Uterus (tissue), 4 donors: ENCODE results near the gene CNR2. TPM values are rescaled to one million over a fixed set of nuclear protein-coding genes. Genes with fewer than 3 reads are reported as not detected.
A peak's percentile ranks its signal among the peaks of the same experiment; 100 is the strongest.

Experiments used
- DNase-seq, 2 donors: peaks; one replicate each; pipeline ENCODE4 v3.0.0-alpha.2; 2019 to 2020
- H3K27ac ChIP-seq, 2 donors: fragments of 200-600 bp; sonication (generic); 1 replicate in 1 of 2; 2 replicates in 1 of 2; pipeline ENCODE4 v1.5.1; 2016 to 2018
- H3K27me3 ChIP-seq, 2 donors: fragments of 200-600 bp; sonication (generic); one replicate each; pipeline ENCODE4 v1.5.1; 2018 to 2019; ENCODE audit warnings: control low read depth in 1 of 2
- H3K36me3 ChIP-seq, 2 donors: fragments of 200-600 bp; sonication (generic); one replicate each; pipeline ENCODE4 v1.5.1; 2019; ENCODE audit warnings: control low read depth in 1 of 2
- H3K4me1 ChIP-seq, 2 donors: fragments of 200-600 bp; sonication (generic); one replicate each; pipeline ENCODE4 v1.5.1; 2018 to 2019; ENCODE audit warnings: control low read depth in 1 of 2
- H3K4me3 ChIP-seq, 2 donors: fragments of 200-600 bp; sonication (generic); 1 replicate in 1 of 2; 2 replicates in 1 of 2; pipeline ENCODE4 v1.5.1; 2018 to 2019; ENCODE audit warnings: mild to moderate bottlenecking in 1 of 2
- H3K9me3 ChIP-seq, 2 donors: fragments of 200-600 bp; sonication (generic); one replicate each; pipeline ENCODE4 v1.5.1; 2019; ENCODE audit warnings: control low read depth in 1 of 2
- POLR2A ChIP-seq, 2 donors: fragments of 450-650 bp; IDR thresholded peaks; one replicate each; pipeline ENCODE4 v1.6.1; 2016; ENCODE audit warnings: antibody characterized with exemption in 2 of 2, mild to moderate bottlenecking in 1 of 2, moderate library complexity in 1 of 2
- intact Hi-C: fragments of 100-400 bp; cut with DNase I; formaldehyde crosslinking; loops from one replicate; pipeline ENCODE4 v1.15.1; 2023; ENCODE audit warnings: low total_unique reads
- total RNA-seq, 4 donors: library from RNA; depleted of rRNA in 3 of 4; stranded (reverse); fragments of >200 nt in 3 of 4; gene quantifications; one replicate each; pipeline versions ENCODE4 v1.1.0 to v1.2.4, GENCODE V29; 2014 to 2023
- TF ChIP-seq, protein P1 (sequence below), 4 experiments: fragments of 200-600 bp in 2 of 4; fragments of 450-650 bp in 2 of 4; sonication (generic) in 2 of 4; IDR thresholded peaks; one replicate each; pipeline ENCODE4 v1.5.1; 2016 to 2019; ENCODE audit warnings: antibody characterized with exemption in 4 of 4, mild to moderate bottlenecking in 2 of 4, moderate library complexity in 1 of 4
- donor health status: DM: yes; HTN: yes; CAD: no.

Gene CNR2
- total RNA-seq, 4 donors from 2014 or later = 0.14 TPM; not detected in 3

GRCh38 chr1:23957096-23957495 lies 43.9 kb upstream of the CNR2 start:
- TF ChIP-seq, protein P1, sequence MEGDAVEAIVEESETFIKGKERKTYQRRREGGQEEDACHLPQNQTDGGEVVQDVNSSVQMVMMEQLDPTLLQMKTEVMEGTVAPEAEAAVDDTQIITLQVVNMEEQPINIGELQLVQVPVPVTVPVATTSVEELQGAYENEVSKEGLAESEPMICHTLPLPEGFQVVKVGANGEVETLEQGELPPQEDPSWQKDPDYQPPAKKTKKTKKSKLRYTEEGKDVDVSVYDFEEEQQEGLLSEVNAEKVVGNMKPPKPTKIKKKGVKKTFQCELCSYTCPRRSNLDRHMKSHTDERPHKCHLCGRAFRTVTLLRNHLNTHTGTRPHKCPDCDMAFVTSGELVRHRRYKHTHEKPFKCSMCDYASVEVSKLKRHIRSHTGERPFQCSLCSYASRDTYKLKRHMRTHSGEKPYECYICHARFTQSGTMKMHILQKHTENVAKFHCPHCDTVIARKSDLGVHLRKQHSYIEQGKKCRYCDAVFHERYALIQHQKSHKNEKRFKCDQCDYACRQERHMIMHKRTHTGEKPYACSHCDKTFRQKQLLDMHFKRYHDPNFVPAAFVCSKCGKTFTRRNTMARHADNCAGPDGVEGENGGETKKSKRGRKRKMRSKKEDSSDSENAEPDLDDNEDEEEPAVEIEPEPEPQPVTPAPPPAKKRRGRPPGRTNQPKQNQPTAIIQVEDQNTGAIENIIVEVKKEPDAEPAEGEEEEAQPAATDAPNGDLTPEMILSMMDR (IDR thresholded peaks at IDR 0.05) = no peak
- no peak for TF ChIP-seq POLR2A (IDR thresholded peaks at IDR 0.05)
- Histone ChIP-seq H3K4me3 (no peak overlapping the region), H3K27me3 (no peaks in the 10 kb centered on the region), H3K4me1 (peaks cover 0 to 8% of the 10 kb centered on the region in 2 donors), H3K36me3 (no peaks in the 10 kb centered on the region), H3K9me3 (no peaks in the 10 kb centered on the region), H3K27ac (peak overlapping the region; percentile 98 to 99)
- intact Hi-C loops = loop anchor here (10.0 kb wide), 1 partner anchor 68 kb away; no protein-coding TSS in a partner anchor
- no peak for DNase-seq

DNA sequence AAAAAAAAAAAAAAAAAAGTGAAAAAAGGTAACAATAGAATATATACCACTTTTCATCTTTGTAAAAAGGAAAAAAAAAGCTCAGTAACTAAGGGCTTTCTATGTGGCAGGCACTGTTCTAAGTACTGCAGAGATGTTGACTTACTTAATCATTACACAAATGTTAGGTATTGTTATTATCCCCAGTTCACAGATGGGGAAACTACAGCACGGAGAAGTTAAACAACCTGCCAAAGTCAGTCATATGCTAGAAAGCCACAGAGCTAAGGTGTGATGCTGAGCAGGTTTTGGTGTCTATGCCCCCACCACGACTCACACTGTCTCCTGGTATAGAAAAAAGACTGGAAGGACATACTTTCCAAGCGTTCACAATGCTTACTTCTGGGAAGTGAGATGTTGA lies 39.9 kb upstream of the CNR2 start:
- Histone ChIP-seq H3K27me3 (no peaks in the 10 kb centered on the region), H3K27ac (no peak overlapping the region)
- intact Hi-C loops = loop anchor here (10.0 kb wide), 1 partner anchor 72 kb away; no protein-coding TSS in a partner anchor

DNA sequence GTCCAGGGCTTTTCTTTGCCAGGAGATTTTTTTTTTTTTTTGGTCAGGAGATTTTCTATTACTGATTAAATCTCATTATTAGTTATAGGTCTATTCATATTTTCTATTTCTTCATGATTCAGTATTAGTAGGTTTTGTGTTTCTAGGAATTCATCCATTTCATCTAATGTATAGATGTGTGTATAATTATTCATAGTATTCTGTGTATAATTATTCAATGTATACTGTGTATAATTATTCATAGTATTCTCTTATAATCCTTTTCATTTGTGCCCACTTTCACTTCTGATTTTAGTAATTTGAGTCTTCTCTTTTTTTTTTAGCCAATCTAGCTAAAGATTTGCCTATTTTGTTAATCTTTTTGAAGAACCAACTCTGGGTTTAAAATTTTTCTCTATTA lies 34.2 kb upstream of the CNR2 start:
- no peak for DNase-seq
- TF ChIP-seq, protein P1 (IDR thresholded peaks at IDR 0.05) = no peak
- no peak for TF ChIP-seq POLR2A (IDR thresholded peaks at IDR 0.05)
- Histone ChIP-seq H3K36me3 (no peaks in the 10 kb centered on the region), H3K27ac (no peak overlapping the region), H3K4me1 (no peaks in the 10 kb centered on the region), H3K4me3 (no peak overlapping the region), H3K9me3 (no peaks in the 10 kb centered on the region), H3K27me3 (no peaks in the 10 kb centered on the region)
- intact Hi-C loops = no loop called here

More for the DNA sequence above, 39.9 kb upstream of the CNR2 start:
- H3K9me3 ChIP-seq = no peaks in the 10 kb centered on the region
- no peak overlapping the region for H3K4me3 ChIP-seq
- no peak for DNase-seq
- H3K4me1 ChIP-seq = peaks cover 0 to 4% of the 10 kb centered on the region in 2 donors
- no peaks in the 10 kb centered on the region for H3K36me3 ChIP-seq
- TF ChIP-seq POLR2A (IDR thresholded peaks at IDR 0.05) = no peak
- TF ChIP-seq, protein P1 (IDR thresholded peaks at IDR 0.05) = no peak

DNA sequence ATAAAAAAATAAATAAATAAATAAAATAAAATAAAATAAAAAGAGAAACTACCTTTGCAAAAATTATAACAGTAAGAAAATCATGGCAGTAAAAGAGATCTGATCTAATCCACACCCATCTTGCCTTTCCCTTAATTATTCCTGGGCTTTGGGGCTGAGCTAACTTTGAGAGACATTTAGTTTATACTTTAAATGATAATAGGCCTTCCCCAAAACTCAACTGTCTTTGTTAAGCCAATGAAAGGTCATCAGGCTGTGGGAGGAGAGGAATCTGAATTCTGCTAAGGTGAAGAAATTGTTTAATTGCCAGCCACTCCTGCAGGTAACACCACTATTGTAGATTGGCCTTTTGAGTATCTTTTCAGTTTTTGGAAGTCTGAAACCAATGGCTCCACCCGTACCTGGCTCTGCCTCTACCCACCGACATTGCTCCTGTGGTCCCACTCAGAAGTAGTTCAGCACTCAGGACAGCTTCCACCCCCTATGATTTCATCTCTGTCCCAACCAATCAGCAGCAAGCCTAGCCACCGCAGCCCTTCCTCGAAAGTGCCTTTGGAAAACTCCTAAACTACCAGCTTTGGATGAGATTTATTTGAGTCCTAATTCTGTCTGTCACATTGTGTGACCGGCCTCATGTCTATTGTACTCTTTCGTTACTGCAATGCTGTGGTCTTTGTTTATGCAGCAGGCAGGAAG lies 23.5 kb upstream of the CNR2 start:
- TF ChIP-seq POLR2A (IDR thresholded peaks at IDR 0.05) = no peak
- TF ChIP-seq, protein P1 (IDR thresholded peaks at IDR 0.05) = no peak
- intact Hi-C loops = no loop called here

DNA sequence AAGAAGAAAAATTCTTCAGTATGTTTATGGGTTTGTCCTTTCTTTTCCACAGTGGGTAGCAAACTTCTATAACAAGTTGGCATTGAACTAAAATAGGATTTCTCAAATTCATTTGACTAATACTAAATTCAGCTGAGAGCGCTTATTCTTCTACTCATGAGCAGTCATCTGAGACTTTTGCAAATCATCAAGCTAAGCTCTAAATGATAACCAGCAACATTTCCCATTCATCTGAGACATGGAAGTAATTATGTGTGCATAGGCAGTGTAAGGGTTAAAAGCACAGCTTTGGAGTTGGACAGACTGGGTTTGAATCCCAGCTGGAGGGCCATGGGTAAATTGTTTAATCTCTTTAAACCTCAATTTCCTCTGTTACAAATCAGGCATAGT lies 18.3 kb upstream of the CNR2 start:
- intact Hi-C loops = no loop called here
- H3K4me3 ChIP-seq = no peak overlapping the region
- H3K36me3 ChIP-seq = no peaks in the 10 kb centered on the region
- DNase-seq = no peak
- no peaks in the 10 kb centered on the region for H3K27me3 ChIP-seq
- no peaks in the 10 kb centered on the region for H3K4me1 ChIP-seq
- H3K27ac ChIP-seq = peak overlapping the region; percentile 45 to 81
- no peak for TF ChIP-seq POLR2A (IDR thresholded peaks at IDR 0.05)
- TF ChIP-seq, protein P1 (IDR thresholded peaks at IDR 0.05) = no peak
- H3K9me3 ChIP-seq = no peaks in the 10 kb centered on the region

More for the DNA sequence above, 23.5 kb upstream of the CNR2 start:
- no peak for DNase-seq
- H3K27ac ChIP-seq = no peak overlapping the region
- H3K4me3 ChIP-seq = no peak overlapping the region
- H3K36me3 ChIP-seq = no peaks in the 10 kb centered on the region
- H3K9me3 ChIP-seq = no peaks in the 10 kb centered on the region
- no peaks in the 10 kb centered on the region for H3K4me1 ChIP-seq
- H3K27me3 ChIP-seq = no peaks in the 10 kb centered on the region
